GM18870 (cell line): Measurements from ENCODE around the gene ERVW-1.
"Not testable (repeated sequence)": the region's sequence is repeated elsewhere in the genome, so short reads cannot be mapped to it uniquely, and the experiment has no call there.

Experiments
- ATAC-seq: cut with Tn5 transposase; IDR thresholded peaks from one replicate; pipeline ENCODE4 v1.9.1; 2021; ENCODE audit warnings: moderate library complexity; ENCODE audit not compliant: unreplicated experiment

Gene ERVW-1

GRCh38 chr7:92475261-92475770 lies 2.4 kb downstream of the ERVW-1 start:
- not testable (repeated sequence) for ATAC-seq

GRCh38 chr7:92473989-92474388 lies 3.8 kb downstream of the ERVW-1 start:
- not testable (repeated sequence) for ATAC-seq

- ATAC-seq: not testable (repeated sequence)
Observed at GRCh38 chr7:92468589-92468988, 9.2 kb downstream of the ERVW-1 start.

- no peak for ATAC-seq
Observed at GRCh38 chr7:92466682-92467081, 11.1 kb downstream of the ERVW-1 start.

- ATAC-seq: no peak
Observed at GRCh38 chr7:92464515-92464914, 13.2 kb downstream of the ERVW-1 start.

- no peak for ATAC-seq
Observed at GRCh38 chr7:92462560-92462959, 15.2 kb downstream of the ERVW-1 start.

- no peak for ATAC-seq
Observed at GRCh38 chr7:92461027-92462003, 16.4 kb downstream of the ERVW-1 start.

GRCh38 chr7:92460510-92460909 lies 17.2 kb downstream of the ERVW-1 start:
- ATAC-seq: no peak

- no peak for ATAC-seq
Observed at GRCh38 chr7:92460109-92460508, 17.6 kb downstream of the ERVW-1 start.

- no peak for ATAC-seq
Observed at GRCh38 chr7:92456236-92456635, 21.5 kb downstream of the ERVW-1 start.

GRCh38 chr7:92451645-92452044 lies 26.1 kb downstream of the ERVW-1 start:
- ATAC-seq: no peak

GRCh38 chr7:92448205-92448747 lies 29.5 kb downstream of the ERVW-1 start:
- peak; percentile 39 for ATAC-seq

GRCh38 chr7:92447345-92448204 lies 30.2 kb downstream of the ERVW-1 start, which contains the start of gene GATAD1:
Gene GATAD1 (plus strand): TSS chr7:92447482. CDS start chr7:92447730, 248 bp downstream.
- peak; percentile 86 for ATAC-seq

GRCh38 chr7:92446869-92447344 lies 30.8 kb downstream of the ERVW-1 start:
- ATAC-seq: no peak

- ATAC-seq: not testable (repeated sequence)
Observed at GRCh38 chr7:92442720-92443119, 35.0 kb downstream of the ERVW-1 start.

- no peak for ATAC-seq
Observed at GRCh38 chr7:92437956-92438491, 39.7 kb downstream of the ERVW-1 start.

GRCh38 chr7:92436612-92437445 lies 40.9 kb downstream of the ERVW-1 start:
- no peak for ATAC-seq

- no peak for ATAC-seq
Observed at GRCh38 chr7:92435542-92435941, 42.2 kb downstream of the ERVW-1 start.

- ATAC-seq: no peak
Observed at GRCh38 chr7:92433019-92433418, 44.7 kb downstream of the ERVW-1 start.
